ENCODE data around the gene TASP1. TPM values are rescaled to one million over a fixed set of nuclear protein-coding genes. Genes with fewer than 3 reads are reported as not detected.

TASP1 gene
- total and polyA plus RNA-seq, 10 of the 15 experiments (the other 5 are each of a cell fraction or from before 2014, with no cell fraction given), result 7.4 to 17.8 (median 10.5) TPM

DNA sequence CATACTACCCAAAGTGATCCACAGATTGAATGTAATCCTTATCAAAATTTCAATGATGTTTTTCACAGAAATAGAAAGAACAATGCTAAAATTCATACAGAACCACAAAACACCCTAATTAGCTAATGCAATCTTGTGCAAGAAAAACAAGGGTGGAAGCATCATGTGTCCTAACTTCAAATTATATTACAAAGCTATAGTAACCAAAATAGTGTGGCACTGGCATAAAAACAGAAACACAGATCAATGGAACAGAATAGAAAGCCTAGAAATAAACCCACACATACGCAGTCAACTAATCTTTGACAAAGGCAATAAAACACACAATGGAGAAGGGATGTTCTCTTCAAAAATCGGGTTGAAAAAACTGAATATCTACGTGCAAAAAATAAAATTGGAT is 131.1 kb downstream of the TASP1 start (continued):
- TF ChIP-seq, protein P1, sequence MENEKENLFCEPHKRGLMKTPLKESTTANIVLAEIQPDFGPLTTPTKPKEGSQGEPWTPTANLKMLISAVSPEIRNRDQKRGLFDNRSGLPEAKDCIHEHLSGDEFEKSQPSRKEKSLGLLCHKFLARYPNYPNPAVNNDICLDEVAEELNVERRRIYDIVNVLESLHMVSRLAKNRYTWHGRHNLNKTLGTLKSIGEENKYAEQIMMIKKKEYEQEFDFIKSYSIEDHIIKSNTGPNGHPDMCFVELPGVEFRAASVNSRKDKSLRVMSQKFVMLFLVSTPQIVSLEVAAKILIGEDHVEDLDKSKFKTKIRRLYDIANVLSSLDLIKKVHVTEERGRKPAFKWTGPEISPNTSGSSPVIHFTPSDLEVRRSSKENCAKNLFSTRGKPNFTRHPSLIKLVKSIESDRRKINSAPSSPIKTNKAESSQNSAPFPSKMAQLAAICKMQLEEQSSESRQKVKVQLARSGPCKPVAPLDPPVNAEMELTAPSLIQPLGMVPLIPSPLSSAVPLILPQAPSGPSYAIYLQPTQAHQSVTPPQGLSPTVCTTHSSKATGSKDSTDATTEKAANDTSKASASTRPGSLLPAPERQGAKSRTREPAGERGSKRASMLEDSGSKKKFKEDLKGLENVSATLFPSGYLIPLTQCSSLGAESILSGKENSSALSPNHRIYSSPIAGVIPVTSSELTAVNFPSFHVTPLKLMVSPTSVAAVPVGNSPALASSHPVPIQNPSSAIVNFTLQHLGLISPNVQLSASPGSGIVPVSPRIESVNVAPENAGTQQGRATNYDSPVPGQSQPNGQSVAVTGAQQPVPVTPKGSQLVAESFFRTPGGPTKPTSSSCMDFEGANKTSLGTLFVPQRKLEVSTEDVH (IDR thresholded peaks at IDR 0.05; ENCODE audit: low read depth, partially characterized antibody), result no peak
- TF ChIP-seq SP1 (IDR thresholded peaks at IDR 0.05; ENCODE audit: low read depth, low read length) (no peak), JUND (IDR thresholded peaks at IDR 0.05; ENCODE audit: low read depth, low read length) (no peak), RUNX3 (IDR thresholded peaks at IDR 0.05; ENCODE audit: low read length) (no peak), SMARCA5 (IDR thresholded peaks at IDR 0.05) (no peak), TCF12 (IDR thresholded peaks at IDR 0.05; ENCODE audit: low read depth, low read length) (no peak)
- TF ChIP-seq, protein P2, sequence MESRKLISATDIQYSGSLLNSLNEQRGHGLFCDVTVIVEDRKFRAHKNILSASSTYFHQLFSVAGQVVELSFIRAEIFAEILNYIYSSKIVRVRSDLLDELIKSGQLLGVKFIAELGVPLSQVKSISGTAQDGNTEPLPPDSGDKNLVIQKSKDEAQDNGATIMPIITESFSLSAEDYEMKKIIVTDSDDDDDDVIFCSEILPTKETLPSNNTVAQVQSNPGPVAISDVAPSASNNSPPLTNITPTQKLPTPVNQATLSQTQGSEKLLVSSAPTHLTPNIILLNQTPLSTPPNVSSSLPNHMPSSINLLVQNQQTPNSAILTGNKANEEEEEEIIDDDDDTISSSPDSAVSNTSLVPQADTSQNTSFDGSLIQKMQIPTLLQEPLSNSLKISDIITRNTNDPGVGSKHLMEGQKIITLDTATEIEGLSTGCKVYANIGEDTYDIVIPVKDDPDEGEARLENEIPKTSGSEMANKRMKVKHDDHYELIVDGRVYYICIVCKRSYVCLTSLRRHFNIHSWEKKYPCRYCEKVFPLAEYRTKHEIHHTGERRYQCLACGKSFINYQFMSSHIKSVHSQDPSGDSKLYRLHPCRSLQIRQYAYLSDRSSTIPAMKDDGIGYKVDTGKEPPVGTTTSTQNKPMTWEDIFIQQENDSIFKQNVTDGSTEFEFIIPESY (IDR thresholded peaks at IDR 0.05), result no peak
- TF ChIP-seq, protein P3, sequence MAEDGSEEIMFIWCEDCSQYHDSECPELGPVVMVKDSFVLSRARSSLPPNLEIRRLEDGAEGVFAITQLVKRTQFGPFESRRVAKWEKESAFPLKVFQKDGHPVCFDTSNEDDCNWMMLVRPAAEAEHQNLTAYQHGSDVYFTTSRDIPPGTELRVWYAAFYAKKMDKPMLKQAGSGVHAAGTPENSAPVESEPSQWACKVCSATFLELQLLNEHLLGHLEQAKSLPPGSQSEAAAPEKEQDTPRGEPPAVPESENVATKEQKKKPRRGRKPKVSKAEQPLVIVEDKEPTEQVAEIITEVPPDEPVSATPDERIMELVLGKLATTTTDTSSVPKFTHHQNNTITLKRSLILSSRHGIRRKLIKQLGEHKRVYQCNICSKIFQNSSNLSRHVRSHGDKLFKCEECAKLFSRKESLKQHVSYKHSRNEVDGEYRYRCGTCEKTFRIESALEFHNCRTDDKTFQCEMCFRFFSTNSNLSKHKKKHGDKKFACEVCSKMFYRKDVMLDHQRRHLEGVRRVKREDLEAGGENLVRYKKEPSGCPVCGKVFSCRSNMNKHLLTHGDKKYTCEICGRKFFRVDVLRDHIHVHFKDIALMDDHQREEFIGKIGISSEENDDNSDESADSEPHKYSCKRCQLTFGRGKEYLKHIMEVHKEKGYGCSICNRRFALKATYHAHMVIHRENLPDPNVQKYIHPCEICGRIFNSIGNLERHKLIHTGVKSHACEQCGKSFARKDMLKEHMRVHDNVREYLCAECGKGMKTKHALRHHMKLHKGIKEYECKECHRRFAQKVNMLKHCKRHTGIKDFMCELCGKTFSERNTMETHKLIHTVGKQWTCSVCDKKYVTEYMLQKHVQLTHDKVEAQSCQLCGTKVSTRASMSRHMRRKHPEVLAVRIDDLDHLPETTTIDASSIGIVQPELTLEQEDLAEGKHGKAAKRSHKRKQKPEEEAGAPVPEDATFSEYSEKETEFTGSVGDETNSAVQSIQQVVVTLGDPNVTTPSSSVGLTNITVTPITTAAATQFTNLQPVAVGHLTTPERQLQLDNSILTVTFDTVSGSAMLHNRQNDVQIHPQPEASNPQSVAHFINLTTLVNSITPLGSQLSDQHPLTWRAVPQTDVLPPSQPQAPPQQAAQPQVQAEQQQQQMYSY (CRISPR knock-in tag; IDR thresholded peaks at IDR 0.05), result no peak
- TF ChIP-seq, protein P4, sequence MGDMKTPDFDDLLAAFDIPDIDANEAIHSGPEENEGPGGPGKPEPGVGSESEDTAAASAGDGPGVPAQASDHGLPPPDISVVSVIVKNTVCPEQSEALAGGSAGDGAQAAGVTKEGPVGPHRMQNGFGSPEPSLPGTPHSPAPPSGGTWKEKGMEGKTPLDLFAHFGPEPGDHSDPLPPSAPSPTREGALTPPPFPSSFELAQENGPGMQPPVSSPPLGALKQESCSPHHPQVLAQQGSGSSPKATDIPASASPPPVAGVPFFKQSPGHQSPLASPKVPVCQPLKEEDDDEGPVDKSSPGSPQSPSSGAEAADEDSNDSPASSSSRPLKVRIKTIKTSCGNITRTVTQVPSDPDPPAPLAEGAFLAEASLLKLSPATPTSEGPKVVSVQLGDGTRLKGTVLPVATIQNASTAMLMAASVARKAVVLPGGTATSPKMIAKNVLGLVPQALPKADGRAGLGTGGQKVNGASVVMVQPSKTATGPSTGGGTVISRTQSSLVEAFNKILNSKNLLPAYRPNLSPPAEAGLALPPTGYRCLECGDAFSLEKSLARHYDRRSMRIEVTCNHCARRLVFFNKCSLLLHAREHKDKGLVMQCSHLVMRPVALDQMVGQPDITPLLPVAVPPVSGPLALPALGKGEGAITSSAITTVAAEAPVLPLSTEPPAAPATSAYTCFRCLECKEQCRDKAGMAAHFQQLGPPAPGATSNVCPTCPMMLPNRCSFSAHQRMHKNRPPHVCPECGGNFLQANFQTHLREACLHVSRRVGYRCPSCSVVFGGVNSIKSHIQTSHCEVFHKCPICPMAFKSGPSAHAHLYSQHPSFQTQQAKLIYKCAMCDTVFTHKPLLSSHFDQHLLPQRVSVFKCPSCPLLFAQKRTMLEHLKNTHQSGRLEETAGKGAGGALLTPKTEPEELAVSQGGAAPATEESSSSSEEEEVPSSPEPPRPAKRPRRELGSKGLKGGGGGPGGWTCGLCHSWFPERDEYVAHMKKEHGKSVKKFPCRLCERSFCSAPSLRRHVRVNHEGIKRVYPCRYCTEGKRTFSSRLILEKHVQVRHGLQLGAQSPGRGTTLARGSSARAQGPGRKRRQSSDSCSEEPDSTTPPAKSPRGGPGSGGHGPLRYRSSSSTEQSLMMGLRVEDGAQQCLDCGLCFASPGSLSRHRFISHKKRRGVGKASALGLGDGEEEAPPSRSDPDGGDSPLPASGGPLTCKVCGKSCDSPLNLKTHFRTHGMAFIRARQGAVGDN (IDR thresholded peaks at IDR 0.05), result no peak
- TF ChIP-seq, protein P5, sequence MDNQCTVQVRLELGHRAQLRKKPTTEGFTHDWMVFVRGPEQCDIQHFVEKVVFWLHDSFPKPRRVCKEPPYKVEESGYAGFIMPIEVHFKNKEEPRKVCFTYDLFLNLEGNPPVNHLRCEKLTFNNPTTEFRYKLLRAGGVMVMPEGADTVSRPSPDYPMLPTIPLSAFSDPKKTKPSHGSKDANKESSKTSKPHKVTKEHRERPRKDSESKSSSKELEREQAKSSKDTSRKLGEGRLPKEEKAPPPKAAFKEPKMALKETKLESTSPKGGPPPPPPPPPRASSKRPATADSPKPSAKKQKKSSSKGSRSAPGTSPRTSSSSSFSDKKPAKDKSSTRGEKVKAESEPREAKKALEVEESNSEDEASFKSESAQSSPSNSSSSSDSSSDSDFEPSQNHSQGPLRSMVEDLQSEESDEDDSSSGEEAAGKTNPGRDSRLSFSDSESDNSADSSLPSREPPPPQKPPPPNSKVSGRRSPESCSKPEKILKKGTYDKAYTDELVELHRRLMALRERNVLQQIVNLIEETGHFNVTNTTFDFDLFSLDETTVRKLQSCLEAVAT (IDR thresholded peaks at IDR 0.05), result no peak

All from GM12878 (cell line).